IPS-NIHi11 (cell line): Measurements from ENCODE around the gene CLGN.

Source experiments
- DNase-seq: peaks from one replicate; pipeline ENCODE4 v3.0.0; 2012; ENCODE audit warnings: mixed read lengths, low spot score

Gene CLGN

DNA sequence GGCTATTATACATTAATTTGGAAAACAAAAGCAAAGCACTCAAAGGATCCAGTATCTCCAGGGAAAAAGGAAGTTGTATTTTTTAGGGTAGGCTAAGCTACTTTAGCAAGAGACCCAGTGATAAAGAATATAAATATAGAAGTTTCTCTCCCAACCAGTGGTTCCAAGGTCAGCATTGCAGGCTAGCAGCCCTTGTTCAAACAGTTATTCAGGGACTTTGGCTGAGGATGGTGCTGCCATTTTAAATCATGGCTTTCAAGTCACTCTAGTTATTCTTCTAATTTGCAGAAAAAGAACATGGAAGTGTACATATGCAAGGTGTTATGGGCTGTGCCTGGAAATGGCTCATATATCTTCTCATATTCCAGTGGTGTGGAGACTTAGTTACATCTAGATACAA lies 44.7 kb downstream of the CLGN start:
- no peak for DNase-seq

DNA sequence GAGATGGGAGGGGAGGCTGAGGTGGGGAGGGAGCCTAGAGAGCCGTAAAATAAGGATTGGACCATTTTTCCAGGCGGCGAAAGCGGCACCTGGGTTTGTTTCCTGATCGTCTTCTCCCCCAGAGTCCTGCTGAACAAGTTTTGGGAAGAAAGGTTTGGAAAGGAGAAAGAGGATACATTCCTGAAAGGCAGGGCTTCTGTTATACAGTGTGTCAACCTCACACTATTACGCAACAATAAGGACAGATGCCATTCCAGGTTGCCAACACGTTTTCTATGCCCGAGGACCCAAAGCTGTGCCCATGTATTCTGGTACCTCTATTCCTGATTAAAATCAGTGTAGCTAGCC lies 53.3 kb downstream of the CLGN start:
- DNase-seq = peak; percentile 5

DNA sequence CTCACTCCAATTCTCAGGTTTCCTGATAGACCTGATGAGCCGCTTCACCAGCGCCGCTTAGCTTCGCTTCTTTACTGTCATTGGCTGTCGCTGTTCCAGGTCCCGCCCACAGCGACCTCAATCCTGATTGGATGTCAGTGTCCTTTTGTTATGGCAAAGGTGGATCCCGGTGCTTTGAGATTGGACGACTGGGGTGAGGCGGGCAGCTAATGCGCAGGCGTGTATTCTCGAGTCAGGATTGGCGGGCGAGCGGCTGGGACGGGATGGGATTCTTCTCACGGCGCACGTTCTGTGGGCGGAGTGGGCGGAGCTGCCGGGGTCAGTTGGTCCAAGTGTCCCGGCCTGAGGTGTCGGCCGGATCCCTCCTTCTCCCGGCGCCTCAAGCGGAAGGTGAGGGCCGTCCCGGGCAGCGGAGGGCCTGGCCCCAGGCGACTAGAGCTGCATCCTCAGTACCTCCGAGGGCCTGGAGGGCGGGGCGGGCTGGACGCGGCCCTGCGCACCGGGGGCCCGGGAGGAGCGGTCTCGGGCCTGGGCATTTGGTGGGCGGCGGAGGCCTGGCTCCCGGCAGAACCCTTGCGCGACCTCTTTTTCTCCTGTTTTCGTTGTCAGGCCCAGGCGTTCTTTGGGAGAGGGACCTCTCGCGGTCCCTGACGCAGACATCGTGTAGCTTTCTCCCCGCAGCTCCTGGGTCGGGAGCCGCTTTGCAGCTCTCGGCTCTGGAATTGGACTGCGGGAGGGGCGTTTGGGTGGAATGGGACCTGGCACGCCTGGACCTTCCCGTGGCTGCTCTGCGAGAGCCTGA lies 53.9 kb downstream of the CLGN start, which contains the start of gene SCOC:
TSS of gene SCOC (plus strand) at position 319 of the 802 bp plus-strand sequence. CDS start 5,525 bp downstream, outside the sequence.
- DNase-seq = peak; percentile 99

DNA sequence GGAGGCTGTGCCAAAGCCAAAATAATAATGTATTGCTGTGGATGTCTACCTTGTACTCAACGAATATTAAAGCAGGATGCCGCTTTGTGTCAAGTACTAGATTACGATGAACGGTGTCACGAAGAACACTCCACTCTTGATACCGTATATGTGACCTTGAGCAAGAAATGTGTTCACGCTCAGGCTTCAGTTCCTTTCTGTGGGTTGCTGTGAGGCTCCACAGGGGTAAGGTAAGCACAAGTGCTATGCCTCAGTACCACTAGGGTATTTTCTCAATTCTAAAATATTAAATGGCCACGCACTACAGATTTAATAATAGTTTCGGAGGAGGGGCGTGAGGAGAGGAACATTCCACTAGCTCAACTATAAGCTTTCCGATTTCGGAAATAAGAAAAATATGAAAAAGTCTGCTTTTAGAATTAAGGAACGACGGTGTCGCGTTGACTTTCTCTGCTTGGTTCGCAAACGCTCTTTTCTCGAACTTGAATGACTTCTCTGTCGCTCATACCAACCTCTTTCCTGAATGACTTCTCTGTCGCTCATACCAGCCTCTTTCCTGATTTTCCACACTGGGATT lies 54.6 kb downstream of the CLGN start:
- peak; percentile 15 for DNase-seq

DNA sequence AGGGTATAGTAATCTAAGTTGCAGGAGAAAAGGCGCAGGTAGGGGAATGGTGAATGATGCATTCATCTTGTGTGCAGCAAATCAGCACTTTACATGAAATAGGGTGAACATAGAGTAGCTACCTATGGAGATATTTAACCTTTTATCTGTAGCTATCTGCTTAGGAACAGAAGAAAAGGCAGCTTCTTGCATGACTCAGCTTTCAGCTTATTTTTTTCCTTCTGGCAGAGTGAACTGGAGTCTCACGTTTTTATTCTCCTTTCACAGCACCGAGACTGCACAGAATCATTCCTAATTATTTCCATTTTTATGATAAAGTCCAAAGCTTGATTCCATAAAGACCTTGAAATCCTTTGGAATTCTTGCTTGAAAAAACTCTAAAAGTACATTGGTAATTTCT lies 58.8 kb downstream of the CLGN start:
- no peak for DNase-seq

DNA sequence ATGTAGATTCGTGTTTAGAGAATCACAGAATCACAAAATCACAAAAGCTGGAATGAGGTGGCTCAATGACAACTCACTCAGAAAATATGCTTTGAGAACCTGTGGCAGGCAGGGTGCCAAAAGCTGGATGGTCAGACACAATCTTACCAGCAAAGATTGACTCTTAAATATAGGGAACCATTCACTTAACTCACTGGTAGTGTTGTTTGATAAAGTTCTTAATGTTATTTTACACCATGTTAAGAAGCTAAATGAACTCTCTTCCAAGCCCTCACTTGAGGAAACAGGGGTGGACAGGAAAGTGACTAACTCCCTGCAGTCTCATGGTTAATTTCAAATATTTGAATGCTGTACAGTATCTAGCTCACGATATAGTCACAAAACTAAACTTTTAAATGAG lies 59.7 kb downstream of the CLGN start:
- DNase-seq = no peak

DNA sequence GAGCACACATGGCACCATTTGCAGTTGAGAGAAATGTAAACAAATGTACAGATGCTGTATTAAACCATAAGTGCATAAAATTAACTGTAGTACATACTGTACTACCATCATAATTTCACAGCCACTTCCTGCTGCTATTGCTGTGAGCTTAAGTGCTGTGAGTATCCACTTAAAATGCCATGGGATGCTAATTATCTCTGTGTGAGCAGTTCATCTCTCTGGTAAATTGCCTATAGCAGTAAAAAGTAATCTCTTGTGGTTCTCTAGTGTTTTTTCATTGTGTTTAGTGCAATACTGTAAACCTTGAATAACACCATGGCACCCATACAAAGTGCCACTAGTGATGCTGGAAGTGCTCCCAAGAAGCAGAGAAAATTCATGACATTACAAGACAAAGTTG lies 63.9 kb downstream of the CLGN start:
- DNase-seq = no peak

DNA sequence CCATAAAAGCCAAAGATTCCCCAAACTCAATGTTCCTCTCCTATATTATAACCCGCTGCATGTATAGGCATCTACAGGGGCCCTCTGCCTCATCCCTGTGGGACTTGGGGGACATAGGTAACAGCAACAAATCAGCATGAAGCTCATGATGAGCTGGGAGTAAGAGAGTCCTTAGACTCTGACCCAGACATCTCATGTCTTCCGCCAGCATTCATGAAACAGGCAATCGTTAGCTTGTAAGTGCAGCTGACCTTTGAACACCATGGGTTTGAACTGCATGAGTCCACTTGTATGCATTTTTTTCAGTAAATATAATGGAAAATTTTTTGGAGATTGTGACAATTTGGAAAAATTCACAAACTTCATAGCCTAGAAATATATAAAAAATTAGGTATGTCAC lies 64.4 kb downstream of the CLGN start:
- no peak for DNase-seq

DNA sequence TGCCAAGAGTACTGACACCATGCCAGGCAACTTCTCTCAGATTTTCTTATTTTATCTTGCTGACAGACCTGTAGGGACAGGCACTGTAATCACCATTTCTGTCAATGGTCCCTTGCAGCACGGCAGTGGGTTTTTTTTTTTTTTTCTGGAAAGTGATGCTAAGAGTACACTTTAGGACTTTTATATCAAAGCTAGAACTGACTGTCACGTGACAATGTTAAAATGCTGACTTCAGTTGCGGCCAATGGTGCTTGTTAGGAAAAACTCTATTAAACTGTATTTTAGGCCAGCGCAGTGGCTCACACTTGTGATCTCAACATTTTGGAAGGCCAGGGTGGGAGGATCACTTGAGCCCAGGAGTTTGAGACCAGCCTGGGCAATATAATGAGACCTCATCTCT lies 66.3 kb downstream of the CLGN start:
- DNase-seq = no peak

DNA sequence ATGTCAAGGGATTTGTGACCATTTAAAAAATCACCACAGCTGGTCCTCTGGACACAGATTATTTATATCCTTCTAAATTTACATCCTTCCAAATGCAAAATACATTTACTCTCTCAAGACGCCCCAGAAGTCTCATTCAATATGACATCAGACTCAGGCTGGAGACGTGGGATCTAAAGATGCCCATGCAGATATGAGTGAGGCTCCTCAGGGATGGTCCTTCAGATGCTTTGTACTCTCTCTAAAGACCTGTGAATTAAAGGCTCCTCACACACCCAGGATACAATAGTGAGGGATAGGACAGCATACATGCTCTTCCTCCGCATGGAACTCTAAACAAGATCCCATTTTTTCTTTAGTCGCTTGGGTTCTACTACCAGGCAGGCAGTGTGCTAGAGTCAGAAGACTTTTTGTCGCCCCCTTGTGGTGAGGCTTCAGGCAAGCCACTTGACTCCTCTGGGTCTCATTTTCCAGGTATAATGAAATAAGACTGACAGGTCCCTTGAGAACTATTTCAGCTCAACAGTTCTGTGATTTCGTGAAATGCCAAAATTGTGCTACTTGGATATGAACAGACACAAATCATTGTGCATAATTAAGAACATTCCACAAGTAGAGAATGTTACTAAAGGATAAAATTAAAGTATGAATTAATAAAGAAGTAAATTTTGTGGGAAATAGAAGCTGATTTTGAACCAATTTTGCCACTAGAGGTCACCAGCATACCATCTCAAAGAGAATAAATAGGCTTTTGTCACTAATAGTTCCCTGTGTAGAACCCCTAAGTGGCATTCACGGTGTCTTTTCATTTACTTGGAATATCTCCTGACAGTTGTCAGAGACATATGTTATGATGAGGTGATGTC lies 67.7 kb downstream of the CLGN start:
- peak; percentile 69 for DNase-seq

DNA sequence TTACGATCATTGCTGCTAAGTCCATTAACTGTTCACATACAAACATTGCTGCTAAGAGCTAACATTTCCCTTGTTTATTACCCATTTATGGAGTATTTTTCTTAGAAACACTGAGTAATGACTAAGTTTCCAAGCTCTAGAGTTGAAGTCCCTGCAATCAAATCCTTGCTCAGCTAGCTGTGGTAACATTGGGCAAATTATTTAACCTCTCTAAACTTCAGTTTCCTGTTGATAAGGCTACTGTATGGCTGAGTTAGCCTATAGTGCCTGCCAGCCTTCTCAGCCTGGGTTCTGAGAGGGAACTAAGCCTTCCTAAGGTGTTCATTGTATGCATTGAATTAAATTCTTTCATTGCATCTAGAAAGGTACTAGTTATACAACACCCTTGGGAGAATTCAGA lies 69.2 kb downstream of the CLGN start:
- no peak for DNase-seq

DNA sequence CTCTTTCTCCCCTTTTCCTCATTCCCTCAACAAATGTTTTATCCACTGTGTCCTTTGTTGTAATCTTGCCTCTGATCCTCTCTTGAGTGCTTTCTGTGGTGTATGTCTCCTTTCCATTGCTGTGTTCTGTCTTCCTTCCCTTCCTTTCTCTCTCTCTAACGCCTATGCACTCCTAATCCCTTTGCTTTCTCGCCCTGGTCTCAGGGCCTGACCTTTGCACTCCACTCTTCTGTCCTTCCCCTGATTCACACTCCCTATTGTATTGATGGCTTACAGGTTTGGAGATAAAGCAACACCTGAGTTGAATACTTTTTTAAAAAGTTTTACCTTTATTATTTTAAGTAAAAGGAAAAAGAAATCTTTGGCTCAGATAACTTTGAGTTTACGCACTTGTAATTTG lies 69.6 kb downstream of the CLGN start:
- DNase-seq = no peak

DNA sequence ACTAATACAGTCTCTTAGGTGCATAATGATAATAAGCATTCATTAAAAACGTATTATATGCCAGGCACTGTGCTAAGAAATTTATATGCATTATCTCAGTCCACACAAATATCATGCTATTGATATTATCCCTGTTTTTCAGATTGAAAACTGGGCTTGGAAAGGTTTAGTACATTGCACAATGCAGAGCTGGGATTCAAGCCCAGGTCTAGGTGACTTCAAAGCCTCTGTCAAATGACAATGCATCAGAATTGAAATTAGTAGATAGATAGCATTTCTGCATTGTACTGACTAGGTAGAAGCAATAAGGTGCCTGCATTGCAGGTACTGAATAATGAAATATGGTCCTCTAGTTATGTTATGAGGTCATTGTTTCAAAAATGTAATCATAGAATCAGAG lies 72.2 kb downstream of the CLGN start:
- DNase-seq = no peak

DNA sequence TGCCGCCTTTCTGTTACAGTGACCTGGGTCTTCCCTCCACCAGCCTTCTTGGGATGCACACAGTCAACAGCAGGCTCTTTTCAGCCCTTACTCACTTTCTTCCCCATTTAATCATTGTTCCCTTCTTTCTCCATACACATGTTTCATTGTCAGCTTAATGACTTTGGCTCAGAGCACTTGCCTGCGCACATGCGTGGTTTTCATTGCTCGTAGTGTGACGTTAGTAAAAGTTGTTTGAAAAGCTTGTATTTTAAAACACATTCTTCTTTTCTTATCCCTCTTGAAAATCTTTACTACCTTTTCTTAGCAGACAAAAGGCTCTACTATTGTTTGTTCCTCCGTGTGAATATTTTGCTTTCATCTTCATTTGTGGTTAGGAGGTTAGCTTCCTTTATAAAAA lies 73.7 kb downstream of the CLGN start:
- DNase-seq = no peak

DNA sequence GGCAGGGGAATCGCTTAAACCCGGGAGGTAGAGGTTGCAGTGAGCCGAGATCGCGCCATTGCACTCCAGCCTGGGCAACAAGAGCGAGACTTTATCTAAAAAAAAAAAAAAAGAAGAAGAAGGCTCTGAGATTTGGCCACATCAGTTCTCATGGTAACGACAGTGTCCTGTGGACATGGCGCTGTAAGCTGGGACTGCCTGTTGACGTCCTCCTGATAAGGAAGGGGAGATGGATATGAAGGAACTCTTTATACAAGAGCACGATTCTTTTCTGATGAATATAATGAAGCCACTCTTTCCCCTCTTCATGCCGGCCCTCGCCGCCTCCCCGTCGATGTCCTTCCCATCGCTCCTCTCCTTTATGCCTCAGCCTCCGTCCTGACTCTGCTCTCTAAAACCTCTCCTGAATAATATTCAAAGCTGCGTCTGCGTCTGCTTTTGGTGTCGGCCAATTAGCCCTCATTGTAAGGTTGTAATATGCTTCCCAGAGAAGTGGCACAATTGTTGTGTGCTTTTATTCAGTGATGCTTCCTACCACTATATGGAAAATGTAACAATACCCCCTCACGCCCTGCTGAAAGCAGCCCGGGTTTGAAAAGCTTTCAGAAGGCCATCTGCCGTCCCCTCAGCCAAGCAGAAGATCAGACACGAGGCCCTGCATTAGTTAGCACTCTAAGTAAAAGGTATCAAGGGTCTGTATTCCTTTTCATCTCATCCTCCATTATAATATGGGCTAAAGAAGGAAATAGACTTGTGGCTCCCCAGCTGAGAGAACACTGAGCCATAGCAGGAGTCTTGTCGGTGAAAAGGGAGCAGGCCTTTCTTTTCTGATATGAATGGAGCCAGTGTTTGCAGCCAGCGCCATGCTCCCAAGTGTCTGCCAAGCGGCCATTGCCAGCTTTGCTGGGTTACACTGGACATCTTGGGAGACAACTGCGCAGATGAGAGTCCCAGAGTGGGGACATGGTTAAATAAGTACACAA lies 76.1 kb downstream of the CLGN start:
- DNase-seq = no peak

DNA sequence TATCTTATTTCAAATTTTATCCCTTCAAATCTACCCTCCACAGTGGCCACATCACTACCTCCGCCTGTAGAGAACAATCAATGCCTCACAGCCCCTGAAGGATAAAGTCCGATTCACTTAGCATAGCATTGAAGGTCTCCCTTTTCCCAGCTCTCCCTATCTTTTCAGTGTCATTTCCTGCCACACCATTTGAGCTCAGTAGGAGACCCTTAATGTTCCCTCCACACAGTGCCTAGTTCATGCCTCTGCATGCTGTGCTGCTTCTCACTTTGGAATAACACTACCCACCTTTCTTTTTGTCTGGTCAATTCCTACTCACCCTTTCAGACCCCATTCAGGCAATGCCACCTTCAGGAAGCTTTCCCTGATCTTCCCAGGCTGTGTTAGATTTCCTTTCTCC lies 77.6 kb downstream of the CLGN start:
- DNase-seq = no peak

DNA sequence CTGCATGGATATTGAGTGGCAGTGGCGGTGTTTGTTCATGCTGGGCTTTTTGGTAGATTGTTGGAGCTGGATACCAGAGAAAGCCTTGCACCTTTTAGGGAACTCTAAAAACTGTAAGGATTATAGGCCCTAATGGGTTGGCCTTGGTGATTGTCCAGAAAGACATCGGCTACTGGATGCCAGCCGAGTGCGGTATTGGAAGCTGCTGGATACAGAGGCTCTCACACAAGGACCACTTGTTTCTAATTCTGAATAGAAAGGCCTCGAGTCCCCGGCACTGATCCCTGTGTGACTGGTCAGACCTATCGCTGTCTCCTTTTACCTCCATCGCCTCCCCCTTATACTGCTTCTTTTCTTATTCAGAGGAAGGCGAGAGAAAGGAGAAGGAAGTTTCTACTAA lies 81.3 kb downstream of the CLGN start:
- DNase-seq = no peak

DNA sequence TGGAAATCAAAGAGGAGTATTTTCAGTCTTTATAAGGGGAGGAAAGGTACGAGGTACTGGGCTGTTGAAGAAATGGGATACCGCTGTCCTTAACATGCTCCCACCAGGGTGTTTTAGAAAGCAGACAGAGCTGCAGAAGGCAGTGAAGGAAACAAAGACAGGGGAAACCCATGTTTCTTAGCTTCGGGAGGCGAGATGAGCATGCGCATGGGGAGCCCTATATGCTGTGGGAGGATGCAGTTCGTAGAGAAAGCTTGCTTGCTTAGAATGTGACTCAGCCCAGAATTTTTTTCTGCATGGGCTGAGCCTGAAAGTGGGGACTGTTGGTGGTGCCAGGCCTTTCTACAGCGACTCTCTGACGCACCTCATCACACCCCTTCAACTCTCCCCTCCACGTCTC lies 82.8 kb downstream of the CLGN start:
- peak; percentile 26 for DNase-seq

DNA sequence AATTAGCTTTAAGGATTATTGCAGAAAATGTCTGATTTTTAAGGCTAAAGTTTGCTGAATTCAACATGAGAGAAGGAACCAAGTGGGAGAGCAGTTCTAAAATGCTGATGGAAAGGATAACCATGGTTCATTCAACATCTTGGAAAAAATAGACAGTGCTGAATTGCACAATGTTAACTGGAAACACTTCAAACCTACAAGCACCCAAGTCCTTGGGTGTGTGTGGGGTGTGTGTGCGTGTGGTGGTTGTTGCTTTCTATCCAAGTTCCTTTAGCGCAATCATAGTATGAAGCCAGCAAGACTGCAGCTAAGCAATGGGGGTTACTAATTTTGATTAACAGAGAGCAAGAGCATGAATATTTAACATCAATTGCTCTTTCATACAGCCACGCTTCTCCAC lies 83.3 kb downstream of the CLGN start:
- DNase-seq = no peak

DNA sequence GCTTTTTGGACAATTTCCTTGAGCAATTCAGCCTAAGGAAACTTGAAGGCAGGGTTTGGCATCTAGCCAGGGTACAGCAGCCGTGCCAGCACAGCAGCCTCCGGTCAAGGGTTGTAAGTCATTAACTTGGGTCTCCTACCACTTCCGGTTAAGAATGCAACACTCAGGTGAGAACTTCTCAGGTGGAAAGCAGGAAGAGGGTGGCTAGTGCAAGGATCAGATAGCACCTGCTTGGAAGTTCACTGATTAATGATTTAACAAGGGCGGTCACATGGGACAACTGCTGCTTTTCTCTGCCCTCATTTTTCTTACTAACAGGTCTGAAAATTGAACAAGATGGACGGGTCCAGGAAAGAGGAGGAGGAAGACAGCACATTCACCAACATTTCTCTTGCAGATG lies 84.1 kb downstream of the CLGN start:
- peak; percentile 33 for DNase-seq

DNA sequence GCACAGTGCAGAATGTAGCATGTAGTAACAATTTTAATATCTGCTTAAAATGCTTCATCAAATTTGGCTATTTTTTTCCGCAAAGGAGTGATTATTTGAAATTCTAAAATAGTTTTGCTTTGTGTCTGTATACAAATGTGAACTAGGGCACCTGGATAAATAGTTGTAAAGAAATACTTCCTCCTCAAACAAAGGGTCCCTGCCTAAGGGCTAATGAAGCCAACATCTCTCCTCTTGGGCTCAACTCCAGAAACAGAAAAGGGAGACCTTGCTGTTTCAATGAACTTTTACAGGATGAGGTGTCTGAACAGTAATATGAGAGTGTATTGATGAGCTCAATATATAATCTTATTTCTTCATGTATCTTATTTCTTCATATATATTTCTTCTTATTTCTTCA lies 84.8 kb downstream of the CLGN start:
- no peak for DNase-seq
